Stimulated activated CD8-positive, alpha-beta memory T cell treated with anti-CD3 and anti-CD28 coated beads, Interleukin-15, amount 100 ng/mL, for 4 hours (primary cell): ENCODE results near the gene CAV1.

Experiments
- DNase-seq, 2 donors: peaks; one replicate each; pipeline ENCODE4 v3.0.0-alpha.2; 2020; ENCODE audit warnings: low read depth in 2 of 2

The CAV1 gene

GRCh38 chr7:116503835-116504234 is 21.0 kb upstream of the CAV1 start:
- no peak for DNase-seq

DNA sequence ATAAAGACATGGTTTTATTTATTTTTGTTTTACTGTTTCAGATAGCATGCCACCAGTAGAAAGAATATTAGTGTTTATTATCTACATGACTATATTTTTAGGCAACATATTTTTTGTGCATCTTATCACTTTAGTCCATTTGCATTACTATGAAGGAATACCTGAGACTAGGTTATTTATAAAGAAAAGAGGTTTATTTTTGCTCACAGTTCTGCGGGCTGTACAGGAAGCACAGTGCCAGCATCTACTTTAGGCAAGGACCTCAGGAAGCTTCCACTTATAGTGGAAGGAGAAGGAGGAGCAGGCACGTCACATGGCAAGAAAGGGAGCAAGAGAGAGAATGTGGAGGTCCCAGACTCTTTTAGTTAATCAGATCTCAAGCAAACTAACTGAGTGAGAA is 19.6 kb upstream of the CAV1 start:
- DNase-seq, result no peak

GRCh38 chr7:116505823-116506222 is 19.0 kb upstream of the CAV1 start:
- no peak for DNase-seq

- DNase-seq, result no peak
Measured at GRCh38 chr7:116509982-116510579, 14.8 kb upstream of the CAV1 start.

- no peak for DNase-seq
Measured at GRCh38 chr7:116510795-116511194, 14.0 kb upstream of the CAV1 start.

DNA sequence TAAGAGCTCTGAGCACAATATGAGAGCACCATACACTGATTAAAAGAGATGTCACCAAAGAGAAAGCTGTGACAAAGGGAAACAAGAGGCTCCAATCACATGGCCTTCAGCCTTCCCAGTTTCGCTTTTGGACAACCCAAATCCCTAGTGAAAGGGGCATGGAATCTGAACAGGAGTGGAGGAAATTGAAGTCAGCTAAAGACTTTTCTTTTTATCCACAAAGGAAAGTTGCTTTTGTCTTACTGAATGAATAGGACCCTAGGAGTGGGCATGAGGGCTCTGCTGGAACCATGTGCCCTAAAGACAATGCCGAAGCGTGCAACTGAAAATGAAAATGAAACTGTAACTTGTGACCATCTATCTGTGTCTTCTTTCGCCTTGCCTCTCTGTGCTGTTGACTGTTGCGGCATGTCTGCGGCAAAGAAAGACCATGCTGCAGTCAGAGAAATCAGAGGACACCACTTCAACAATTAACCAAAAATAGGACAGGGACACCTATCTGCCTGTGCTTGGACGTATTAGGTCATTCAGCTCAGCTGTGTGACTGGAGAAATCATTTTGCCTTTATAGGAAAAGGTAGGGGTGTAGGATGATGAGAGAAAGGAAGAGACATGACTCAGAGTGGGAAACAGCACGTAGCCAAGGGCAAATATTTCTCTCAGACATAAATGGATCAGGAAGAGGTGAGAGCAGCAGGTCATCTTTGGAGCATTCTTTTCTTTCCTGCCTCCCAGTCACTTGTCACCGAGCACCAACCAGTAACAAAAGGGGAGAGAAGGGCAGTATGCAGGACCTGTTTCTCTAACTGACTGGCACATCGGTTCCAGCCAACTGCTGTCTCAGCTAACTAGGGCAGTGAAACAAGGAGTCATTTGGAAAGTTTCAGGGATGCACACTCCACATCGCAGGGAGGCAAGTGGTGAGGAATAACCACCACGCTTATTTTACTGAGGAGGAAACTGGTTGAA is 13.0 kb upstream of the CAV1 start:
- DNase-seq, result no peak

- no peak for DNase-seq
Measured at GRCh38 chr7:116512520-116513188, 12.2 kb upstream of the CAV1 start.

- no peak for DNase-seq
Measured at GRCh38 chr7:116515584-116515983, 9.3 kb upstream of the CAV1 start.

- no peak for DNase-seq
Measured at GRCh38 chr7:116516324-116516723, 8.5 kb upstream of the CAV1 start.

GRCh38 chr7:116517626-116518025 is 7.2 kb upstream of the CAV1 start:
- no peak for DNase-seq

DNA sequence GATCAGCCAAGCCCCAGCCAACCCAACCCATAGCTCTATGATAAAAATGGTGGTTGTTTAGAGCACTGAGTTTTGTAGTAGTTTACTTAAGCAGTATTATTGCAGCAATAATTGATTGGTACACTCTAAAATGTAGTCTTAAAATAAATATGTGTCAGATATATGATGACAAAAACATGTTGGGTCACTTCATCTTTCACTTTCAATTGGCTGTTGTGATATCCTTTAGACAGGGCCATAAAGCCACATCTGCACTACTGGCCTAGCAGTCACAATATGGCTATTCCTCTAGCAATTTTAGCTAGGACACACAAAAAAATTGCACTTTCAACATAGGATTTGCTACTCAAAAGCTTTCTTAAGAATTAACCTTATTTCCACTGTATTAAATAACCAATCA is 5.9 kb upstream of the CAV1 start:
- DNase-seq, result no peak

DNA sequence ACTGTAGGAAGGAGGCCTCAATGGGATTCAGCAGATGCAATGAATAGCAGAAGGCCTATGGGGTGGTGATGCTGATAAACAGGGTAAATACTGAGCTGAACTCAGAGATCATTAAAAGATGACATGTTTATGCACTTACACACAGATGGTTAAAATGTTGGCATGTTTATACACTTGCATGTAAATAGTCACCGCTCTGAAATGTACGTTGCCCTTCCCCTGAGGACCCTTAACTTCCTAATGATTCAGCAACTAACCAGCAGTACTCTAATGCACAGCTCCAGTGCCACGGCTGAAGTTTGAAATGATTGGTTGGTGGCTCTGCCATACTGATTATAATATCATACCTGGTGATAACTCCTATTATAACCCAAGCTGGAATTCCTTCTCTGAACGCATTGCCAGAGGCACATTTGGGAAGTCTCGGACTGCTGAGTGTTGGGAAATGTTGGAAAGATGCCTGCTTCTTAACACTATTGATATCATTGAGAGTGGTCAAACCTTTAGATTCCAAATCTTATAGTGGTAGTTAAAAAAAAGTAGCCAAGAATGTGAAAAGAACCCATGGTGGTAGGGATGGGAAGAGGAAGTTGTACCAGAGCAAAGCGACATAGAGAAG is 3.7 kb upstream of the CAV1 start:
- no peak for DNase-seq

GRCh38 chr7:116522247-116522646 is 2.6 kb upstream of the CAV1 start:
- DNase-seq, result no peak

- no peak for DNase-seq
Measured at GRCh38 chr7:116524221-116524608, 621 bp upstream of the CAV1 start.

GRCh38 chr7:116525298-116525912 is 569 bp downstream of the CAV1 start:
- DNase-seq, result no peak

- peak in 1 of 2 donors; percentile 32 for DNase-seq
Measured at GRCh38 chr7:116525913-116526861, 1.4 kb downstream of the CAV1 start.

- DNase-seq, result no peak
Measured at GRCh38 chr7:116526897-116527296, 2.1 kb downstream of the CAV1 start.

DNA sequence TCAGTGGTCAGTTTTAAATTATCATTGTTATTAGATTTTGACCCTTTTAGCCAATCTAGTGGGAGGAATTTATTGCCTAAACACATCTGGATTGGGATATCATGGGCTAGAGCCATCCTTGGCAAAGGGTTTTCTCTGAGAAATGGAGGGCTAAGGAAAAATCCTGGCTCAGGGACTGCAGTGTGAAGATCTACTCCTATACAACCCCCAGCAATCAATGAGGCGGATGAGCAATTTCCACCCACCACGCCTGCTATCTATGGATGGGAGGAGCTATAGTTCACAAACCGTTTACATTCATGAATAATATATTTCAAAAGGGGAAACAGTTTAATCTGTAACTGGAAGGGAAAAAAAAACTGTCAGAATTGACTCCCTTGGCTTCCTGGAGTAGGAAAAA is 2.7 kb downstream of the CAV1 start:
- DNase-seq, result no peak

DNA sequence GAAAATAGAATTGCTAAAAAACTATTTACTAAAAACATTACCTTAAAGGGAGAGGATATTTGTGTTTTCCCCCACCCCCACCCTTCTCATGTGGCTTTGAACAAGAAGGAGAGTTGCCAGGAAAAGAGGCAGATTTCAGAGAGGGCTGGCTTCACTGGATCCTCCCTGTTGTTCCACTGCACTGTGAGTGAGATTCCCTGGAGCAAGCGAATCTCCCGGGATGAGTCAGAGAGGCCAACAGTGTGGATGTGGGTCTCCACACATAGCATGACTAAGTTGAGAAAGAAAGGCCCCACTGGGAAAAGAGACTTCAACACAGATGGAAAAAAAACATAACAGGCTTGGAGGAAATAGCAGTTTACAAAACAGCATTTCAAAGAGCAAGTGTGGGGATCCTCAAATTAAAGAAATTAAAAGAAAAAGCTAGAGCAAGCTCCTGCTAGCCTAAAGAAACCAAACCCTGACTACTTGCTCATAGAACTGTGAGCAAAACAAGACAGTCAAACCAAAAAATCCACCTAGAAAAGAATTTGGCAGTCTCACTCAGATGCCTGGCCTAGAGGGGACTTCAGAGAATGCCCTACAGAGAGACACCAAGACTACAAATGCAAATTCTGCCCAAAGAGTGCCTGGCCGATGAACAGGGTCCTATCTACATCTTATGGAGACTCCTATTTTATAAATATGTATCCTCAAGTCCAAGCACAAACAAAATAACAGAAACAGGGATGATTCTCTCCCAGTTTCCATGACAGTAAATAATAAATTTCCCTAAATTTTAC is 3.4 kb downstream of the CAV1 start:
- no peak for DNase-seq

DNA sequence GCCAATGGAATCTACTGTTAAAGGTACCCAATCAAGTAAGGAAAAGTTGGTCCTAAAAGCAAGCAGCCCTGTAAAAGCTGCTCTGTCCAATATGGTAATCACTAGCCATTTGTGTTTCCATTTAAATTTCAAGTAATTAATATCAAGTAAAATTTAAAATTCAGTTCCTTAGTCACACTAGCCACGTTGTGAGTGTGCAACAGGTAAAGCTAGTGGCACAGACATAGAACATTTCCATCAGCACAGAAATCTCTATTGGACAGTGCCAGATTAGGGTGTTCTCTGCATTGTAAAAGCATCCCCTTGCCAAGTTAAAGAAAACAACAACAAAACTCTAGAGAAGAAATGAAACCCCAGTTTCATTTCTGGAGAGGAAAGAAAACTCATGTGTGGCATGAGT is 4.4 kb downstream of the CAV1 start:
- DNase-seq, result no peak
